T-helper 2 cell treated with Interferon-gamma antibody and Interleukin-4, amounts not matched to agents 5 μg/mL and 100 μg/mL, for 36 hours (primary cell): ENCODE data around the gene YIF1A.
"Not testable (repeated sequence)": the region's sequence is repeated elsewhere in the genome, so short reads cannot be mapped to it uniquely, and the experiment has no call there.

Experiments
- DNase-seq: peaks from one replicate; pipeline ENCODE4 v3.0.0; 2021; ENCODE audit warnings: low spot score
- H3K27ac Mint-ChIP-seq: one replicate; pipeline ENCODE4 v1.8.0; 2021; ENCODE audit warnings: mild to moderate bottlenecking, mixed read lengths
- H3K27me3 Mint-ChIP-seq: one replicate; pipeline ENCODE4 v1.8.0; 2021; ENCODE audit warnings: low read depth, mixed read lengths
- H3K36me3 Mint-ChIP-seq: one replicate; pipeline ENCODE4 v1.8.0; 2021; ENCODE audit warnings: low read depth, mixed read lengths
- H3K4me1 Mint-ChIP-seq: one replicate; pipeline ENCODE4 v1.8.0; 2021; ENCODE audit warnings: low read depth, mixed read lengths
- H3K4me3 Mint-ChIP-seq: one replicate; pipeline ENCODE4 v1.8.0; 2022; ENCODE audit warnings: mild to moderate bottlenecking, moderate library complexity, mixed read lengths
- H3K9me3 Mint-ChIP-seq: one replicate; pipeline ENCODE4 v1.8.0; 2021; ENCODE audit warnings: mixed read lengths

YIF1A gene

GRCh38 chr11:66329165-66329673 is 40.3 kb upstream of the YIF1A start:
- H3K9me3 Mint-ChIP-seq, result no peaks in the 10 kb centered on the region
- peaks cover 20% of the 10 kb centered on the region for H3K4me1 Mint-ChIP-seq
- no peaks in the 10 kb centered on the region for H3K36me3 Mint-ChIP-seq
- no peak overlapping the region for H3K27ac Mint-ChIP-seq
- no peak for DNase-seq
- no peaks in the 10 kb centered on the region for H3K27me3 Mint-ChIP-seq
- no peak overlapping the region for H3K4me3 Mint-ChIP-seq

- H3K4me1 Mint-ChIP-seq, result peaks cover 20% of the 10 kb centered on the region
- H3K27ac Mint-ChIP-seq, result peak overlapping the region; percentile 62
- H3K27me3 Mint-ChIP-seq, result no peaks in the 10 kb centered on the region
- H3K9me3 Mint-ChIP-seq, result no peaks in the 10 kb centered on the region
- H3K4me3 Mint-ChIP-seq, result peak overlapping the region; percentile 55
- no peaks in the 10 kb centered on the region for H3K36me3 Mint-ChIP-seq
- DNase-seq, result peak; percentile 79
These were observed 39.6 kb upstream of the YIF1A start for GRCh38 chr11:66328302-66329144.

- Mint-ChIP-seq H3K4me1 (peaks cover 20% of the 10 kb centered on the region), H3K27me3 (no peaks in the 10 kb centered on the region), H3K4me3 (no peak overlapping the region), H3K9me3 (no peaks in the 10 kb centered on the region), H3K36me3 (no peaks in the 10 kb centered on the region), H3K27ac (peak overlapping the region; percentile 62)
- DNase-seq, result no peak
These were observed 39.0 kb upstream of the YIF1A start for GRCh38 chr11:66328031-66328301.

- Mint-ChIP-seq H3K36me3 (no peaks in the 10 kb centered on the region), H3K27ac (peak overlapping the region; percentile 62), H3K27me3 (no peaks in the 10 kb centered on the region), H3K4me1 (peaks cover 20% of the 10 kb centered on the region), H3K9me3 (no peaks in the 10 kb centered on the region), H3K4me3 (peak overlapping the region; percentile 6)
- no peak for DNase-seq
These were observed 38.5 kb upstream of the YIF1A start for GRCh38 chr11:66327171-66328030.

GRCh38 chr11:66326261-66327111 is 37.5 kb upstream of the YIF1A start:
- H3K27me3 Mint-ChIP-seq, result no peaks in the 10 kb centered on the region
- no peaks in the 10 kb centered on the region for H3K36me3 Mint-ChIP-seq
- peaks cover 20% of the 10 kb centered on the region for H3K4me1 Mint-ChIP-seq
- H3K27ac Mint-ChIP-seq, result peak overlapping the region; percentile 70
- H3K9me3 Mint-ChIP-seq, result no peaks in the 10 kb centered on the region
- H3K4me3 Mint-ChIP-seq, result no peak overlapping the region
- DNase-seq, result no peak

GRCh38 chr11:66325263-66325671 is 36.3 kb upstream of the YIF1A start:
- no peak for DNase-seq
- Mint-ChIP-seq H3K36me3 (no peaks in the 10 kb centered on the region), H3K27ac (no peak overlapping the region), H3K4me1 (peaks cover 20% of the 10 kb centered on the region), H3K4me3 (no peak overlapping the region), H3K9me3 (peaks cover 2% of the 10 kb centered on the region), H3K27me3 (peaks cover 1% of the 10 kb centered on the region)

GRCh38 chr11:66324664-66325063 is 35.7 kb upstream of the YIF1A start:
- peaks cover 8% of the 10 kb centered on the region for H3K9me3 Mint-ChIP-seq
- peaks cover 20% of the 10 kb centered on the region for H3K4me1 Mint-ChIP-seq
- no peaks in the 10 kb centered on the region for H3K36me3 Mint-ChIP-seq
- H3K27ac Mint-ChIP-seq, result no peak overlapping the region
- no peak for DNase-seq
- peaks cover 5% of the 10 kb centered on the region for H3K27me3 Mint-ChIP-seq
- H3K4me3 Mint-ChIP-seq, result no peak overlapping the region

- Mint-ChIP-seq H3K4me3 (no peak overlapping the region), H3K27ac (no peak overlapping the region), H3K4me1 (peaks cover 26% of the 10 kb centered on the region), H3K9me3 (peaks cover 8% of the 10 kb centered on the region), H3K27me3 (peaks cover 5% of the 10 kb centered on the region), H3K36me3 (no peaks in the 10 kb centered on the region)
- no peak for DNase-seq
These were observed 34.7 kb upstream of the YIF1A start for GRCh38 chr11:66323684-66324083.

- Mint-ChIP-seq H3K4me3 (no peak overlapping the region), H3K36me3 (no peaks in the 10 kb centered on the region), H3K27me3 (peaks cover 5% of the 10 kb centered on the region), H3K27ac (no peak overlapping the region), H3K9me3 (peaks cover 8% of the 10 kb centered on the region), H3K4me1 (peaks cover 26% of the 10 kb centered on the region)
- DNase-seq, result no peak
These were observed 33.9 kb upstream of the YIF1A start for GRCh38 chr11:66322732-66323427.

GRCh38 chr11:66321606-66322005 is 32.7 kb upstream of the YIF1A start:
- no peak overlapping the region for H3K27ac Mint-ChIP-seq
- no peak overlapping the region for H3K4me3 Mint-ChIP-seq
- no peak for DNase-seq
- H3K27me3 Mint-ChIP-seq, result peaks cover 5% of the 10 kb centered on the region
- peaks cover 8% of the 10 kb centered on the region for H3K9me3 Mint-ChIP-seq
- no peaks in the 10 kb centered on the region for H3K36me3 Mint-ChIP-seq
- H3K4me1 Mint-ChIP-seq, result peaks cover 25% of the 10 kb centered on the region

- H3K36me3 Mint-ChIP-seq, H3K27me3 Mint-ChIP-seq, H3K27ac Mint-ChIP-seq, H3K4me3 Mint-ChIP-seq, DNase-seq, H3K9me3 Mint-ChIP-seq: not testable (repeated sequence)
- H3K4me1 Mint-ChIP-seq, result peaks cover 20% of the 10 kb centered on the region
These were observed 31.8 kb upstream of the YIF1A start for GRCh38 chr11:66320748-66321147.

- not testable (repeated sequence) for H3K9me3 Mint-ChIP-seq
These were observed 31.3 kb upstream of the YIF1A start for GRCh38 chr11:66320289-66320688.

GRCh38 chr11:66318600-66318970 is 29.6 kb upstream of the YIF1A start:
- Mint-ChIP-seq H3K27me3 (peaks cover 7% of the 10 kb centered on the region), H3K36me3 (no peaks in the 10 kb centered on the region), H3K4me1 (peaks cover 25% of the 10 kb centered on the region)

More at GRCh38 chr11:66320289-66320688, 31.3 kb upstream of the YIF1A start:
- not testable (repeated sequence) for H3K36me3 Mint-ChIP-seq, H3K27ac Mint-ChIP-seq, DNase-seq, H3K4me3 Mint-ChIP-seq, H3K27me3 Mint-ChIP-seq
- peaks cover 19% of the 10 kb centered on the region for H3K4me1 Mint-ChIP-seq

More at GRCh38 chr11:66318600-66318970, 29.6 kb upstream of the YIF1A start:
- DNase-seq, result no peak
- Mint-ChIP-seq H3K9me3 (peaks cover 8% of the 10 kb centered on the region), H3K27ac (peak overlapping the region; percentile 22), H3K4me3 (no peak overlapping the region)
